Measurements from ENCODE around the gene FGF3. TPM values are rescaled to one million over a fixed set of nuclear protein-coding genes. Genes with fewer than 3 reads are reported as not detected.

Gene FGF3
- total RNA-seq, 5 donors from 2014 or later (not counting 1 experiment from before 2014, with no cell fraction given): not detected

DNA sequence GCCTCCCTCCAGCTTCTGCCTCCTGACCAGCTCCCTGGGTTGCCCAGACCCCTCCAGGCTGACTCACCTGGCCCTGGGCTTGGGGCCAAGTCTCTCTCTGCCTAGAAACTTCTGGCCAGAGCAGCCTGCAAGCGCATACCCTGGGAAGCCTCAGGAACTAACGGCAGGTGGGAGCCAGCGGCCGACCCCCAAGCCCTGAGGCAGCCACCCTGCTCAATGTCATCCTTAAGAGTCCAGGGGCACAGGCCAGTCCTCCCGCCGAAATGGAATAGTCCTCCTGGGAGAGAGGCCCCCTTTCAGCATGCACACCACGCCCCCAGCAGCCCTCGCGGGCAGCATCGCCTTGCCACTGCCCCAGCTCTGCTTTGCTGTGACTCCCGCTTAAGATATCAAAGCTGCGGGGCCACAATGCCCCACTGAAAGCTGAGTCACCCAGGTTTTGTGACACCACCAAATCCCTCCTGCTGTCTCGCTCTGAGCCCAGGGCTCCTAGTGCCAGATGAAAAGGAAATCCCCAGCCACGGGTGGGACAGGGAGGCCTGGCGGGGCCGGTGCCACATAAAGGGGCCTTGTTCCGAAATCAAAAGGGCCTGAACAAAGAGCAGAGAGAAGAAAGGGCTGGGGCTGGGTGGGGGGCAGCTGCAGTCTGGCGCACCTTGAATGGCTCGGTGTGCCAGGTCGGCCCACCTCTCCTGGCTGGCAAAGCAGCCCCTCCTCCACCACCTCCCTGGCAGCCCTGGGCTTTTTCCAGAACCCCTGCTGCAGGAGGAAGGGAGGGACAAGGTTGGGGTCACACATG lies 21.4 kb upstream of the FGF3 start:
- 73% methylated on average over 10 of the region's 20 CpGs for WGBS (ENCODE audit: insufficient coverage)
- ATAC-seq (replicated peaks in 1 of 4): no peak
- DNase-seq: peak in 1 of 35 experiments; percentile 15
- Histone ChIP-seq H3K27me3 (replicated peaks in 1 of 2; ENCODE audit: control insufficient read depth in 2 of 2, extremely low read depth in 1 of 2, insufficient read depth in 2 of 2, low read length in 1 of 2) (peaks cover 0 to 45% of the 10 kb centered on the region in 2 experiments), H3K4me1 (ENCODE audit: control insufficient read depth in 1 of 2, extremely low read depth in 1 of 2, insufficient read depth in 2 of 2, low read length in 2 of 2) (peaks cover 0 to under 1% of the 10 kb centered on the region in 2 experiments), H3K36me3 (ENCODE audit: control insufficient read depth in 2 of 2, extremely low read depth in 1 of 2, insufficient read depth in 1 of 2, low read length in 1 of 2) (no peaks in the 10 kb centered on the region), H3K9me3 (no peaks in the 10 kb centered on the region), H3K4me3 (ENCODE audit: control insufficient read depth in 1 of 2, extremely low read depth in 1 of 2, low read length in 1 of 2) (no peak overlapping the region), H3K27ac (ENCODE audit: low read length) (no peak overlapping the region)
- Mint-ChIP-seq H3K27me3 (peaks cover 19 to 27% of the 10 kb centered on the region in 2 donors), H3K4me1 (peaks cover 0 to 6% (median 0%) of the 10 kb centered on the region in 3 donors), H3K9me3 (no peaks in the 10 kb centered on the region), H3K4me3 (no peak overlapping the region), H3K36me3 (no peaks in the 10 kb centered on the region), H3K27ac (no peak overlapping the region)
- ChIA-PET POLR2A (no interaction called here), CTCF (no interaction called here)

DNA sequence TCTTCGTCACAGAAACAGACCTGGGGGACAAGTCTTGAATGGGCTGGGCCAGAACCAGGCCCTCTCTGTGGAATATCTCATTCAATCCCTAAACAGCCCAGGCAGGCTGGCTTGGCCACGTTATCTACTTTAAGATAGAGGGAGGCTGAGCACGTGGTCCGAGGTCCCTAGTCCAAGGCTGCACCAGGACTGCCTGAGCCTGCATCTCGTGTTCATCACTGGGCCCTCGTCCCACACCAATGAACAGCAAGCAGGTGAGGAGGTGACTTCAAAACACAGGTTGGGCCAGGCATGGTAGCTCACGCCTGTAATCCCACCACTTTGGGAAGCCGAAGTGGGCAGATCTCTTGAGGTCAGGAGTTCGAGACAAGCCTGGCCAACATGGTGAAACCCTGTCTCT lies 20.3 kb upstream of the FGF3 start:
- ATAC-seq (replicated peaks in 1 of 4) (no peak), DNase-seq (peak in 1 of 35 experiments; percentile 18)
- H3K36me3 Mint-ChIP-seq: no peaks in the 10 kb centered on the region
- H3K27me3 Mint-ChIP-seq: peaks cover 23 to 38% of the 10 kb centered on the region in 2 donors
- H3K27ac ChIP-seq (ENCODE audit: low read length): no peak overlapping the region
- H3K27me3 ChIP-seq (replicated peaks in 1 of 2; ENCODE audit: control insufficient read depth in 2 of 2, extremely low read depth in 1 of 2, insufficient read depth in 2 of 2, low read length in 1 of 2): peaks cover 3 to 56% of the 10 kb centered on the region in 2 experiments
- H3K4me3 ChIP-seq (ENCODE audit: control insufficient read depth in 1 of 2, extremely low read depth in 1 of 2, low read length in 1 of 2): no peak overlapping the region
- ChIA-PET CTCF (no interaction called here), POLR2A (no interaction called here)
- H3K27ac Mint-ChIP-seq: no peak overlapping the region
- H3K4me3 Mint-ChIP-seq: no peak overlapping the region
- WGBS (ENCODE audit: insufficient coverage): 83% methylated on average over 7 of the region's 9 CpGs
- H3K9me3 ChIP-seq: no peaks in the 10 kb centered on the region
- H3K4me1 Mint-ChIP-seq: peaks cover 0 to 12% (median 5%) of the 10 kb centered on the region in 3 donors
- no peaks in the 10 kb centered on the region for H3K36me3 ChIP-seq (ENCODE audit: control insufficient read depth in 2 of 2, extremely low read depth in 1 of 2, insufficient read depth in 1 of 2, low read length in 1 of 2)
- H3K9me3 Mint-ChIP-seq: no peaks in the 10 kb centered on the region
- H3K4me1 ChIP-seq (ENCODE audit: control insufficient read depth in 1 of 2, extremely low read depth in 1 of 2, insufficient read depth in 2 of 2, low read length in 2 of 2): peaks cover 0 to 8% of the 10 kb centered on the region in 2 experiments

DNA sequence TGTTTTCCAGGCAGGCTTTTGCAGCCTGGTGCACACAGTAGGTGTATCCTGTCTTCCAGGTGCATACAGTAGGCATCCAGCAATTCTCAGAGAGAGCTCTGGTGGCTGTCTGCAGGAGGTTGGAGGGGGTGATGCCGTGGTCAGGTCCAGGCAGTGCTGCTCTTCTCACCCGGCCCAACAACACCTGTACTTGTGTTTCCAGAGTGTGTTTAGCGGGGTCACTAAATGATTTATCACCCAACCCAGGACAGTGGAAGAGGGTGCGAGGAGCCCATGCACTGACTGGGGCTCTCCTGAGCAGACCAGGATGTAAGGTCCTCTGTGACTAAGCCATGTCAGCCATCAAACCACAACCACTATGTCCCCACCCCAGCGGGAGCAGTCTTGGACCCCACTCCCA lies 18.6 kb upstream of the FGF3 start:
- peak in 1 of 35 experiments; percentile 1 for DNase-seq
- no peaks in the 10 kb centered on the region for H3K9me3 Mint-ChIP-seq
- WGBS (ENCODE audit: insufficient coverage): 55% methylated on average over 2 of the region's 5 CpGs
- H3K4me3 ChIP-seq (ENCODE audit: control insufficient read depth in 1 of 2, extremely low read depth in 1 of 2, low read length in 1 of 2): no peak overlapping the region
- no peaks in the 10 kb centered on the region for H3K36me3 ChIP-seq (ENCODE audit: control insufficient read depth in 2 of 2, extremely low read depth in 1 of 2, insufficient read depth in 1 of 2, low read length in 1 of 2)
- no peaks in the 10 kb centered on the region for H3K9me3 ChIP-seq
- no peak for ATAC-seq (replicated peaks in 1 of 4)
- H3K4me1 Mint-ChIP-seq: peaks cover 0 to 12% (median 5%) of the 10 kb centered on the region in 3 donors
- H3K36me3 Mint-ChIP-seq: no peaks in the 10 kb centered on the region
- no peak overlapping the region for H3K27ac Mint-ChIP-seq
- H3K27me3 ChIP-seq (replicated peaks in 1 of 2; ENCODE audit: control insufficient read depth in 2 of 2, extremely low read depth in 1 of 2, insufficient read depth in 2 of 2, low read length in 1 of 2): peaks cover 7 to 68% of the 10 kb centered on the region in 2 experiments
- ChIA-PET CTCF (no interaction called here), POLR2A (no interaction called here)
- H3K4me1 ChIP-seq (ENCODE audit: control insufficient read depth in 1 of 2, extremely low read depth in 1 of 2, insufficient read depth in 2 of 2, low read length in 2 of 2): peaks cover 0 to 8% of the 10 kb centered on the region in 2 experiments
- no peak overlapping the region for H3K4me3 Mint-ChIP-seq
- no peak overlapping the region for H3K27ac ChIP-seq (ENCODE audit: low read length)
- H3K27me3 Mint-ChIP-seq: peaks cover 31 to 55% of the 10 kb centered on the region in 2 donors

DNA sequence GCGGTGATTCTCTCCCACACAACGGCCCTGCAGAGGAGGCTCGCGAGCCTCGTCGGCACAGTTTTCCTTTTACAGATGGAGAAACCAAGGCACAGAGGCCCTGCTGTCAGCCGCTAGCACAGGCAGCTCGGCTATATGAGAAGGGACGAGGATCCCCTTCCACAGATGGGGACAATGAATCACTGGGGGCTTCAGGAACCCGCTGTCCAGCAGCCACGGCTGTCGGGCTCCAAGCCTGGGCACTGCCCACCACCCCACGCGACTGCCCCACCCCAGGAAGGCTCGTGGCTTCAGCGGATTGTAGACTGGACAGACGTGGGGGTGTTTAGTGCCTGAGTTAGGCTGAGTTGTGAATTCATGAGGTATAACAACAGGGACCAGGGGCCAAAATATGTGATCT lies 17.2 kb upstream of the FGF3 start:
- no peak overlapping the region for H3K27ac ChIP-seq (ENCODE audit: low read length)
- Mint-ChIP-seq H3K27ac (no peak overlapping the region), H3K27me3 (peaks cover 34 to 62% of the 10 kb centered on the region in 2 donors), H3K36me3 (no peaks in the 10 kb centered on the region), H3K4me3 (no peak overlapping the region), H3K9me3 (no peaks in the 10 kb centered on the region), H3K4me1 (peaks cover 0 to 12% (median 5%) of the 10 kb centered on the region in 3 donors)
- no peak overlapping the region for H3K4me3 ChIP-seq (ENCODE audit: control insufficient read depth in 1 of 2, extremely low read depth in 1 of 2, low read length in 1 of 2)
- no peaks in the 10 kb centered on the region for H3K36me3 ChIP-seq (ENCODE audit: control insufficient read depth in 2 of 2, extremely low read depth in 1 of 2, insufficient read depth in 1 of 2, low read length in 1 of 2)
- H3K4me1 ChIP-seq (ENCODE audit: control insufficient read depth in 1 of 2, extremely low read depth in 1 of 2, insufficient read depth in 2 of 2, low read length in 2 of 2): peaks cover 0 to 8% of the 10 kb centered on the region in 2 experiments
- 90% methylated on average over 15 of the region's 17 CpGs for WGBS (ENCODE audit: insufficient coverage)
- peaks cover 9 to 72% of the 10 kb centered on the region in 2 experiments for H3K27me3 ChIP-seq (replicated peaks in 1 of 2; ENCODE audit: control insufficient read depth in 2 of 2, extremely low read depth in 1 of 2, insufficient read depth in 2 of 2, low read length in 1 of 2)
- DNase-seq (peak in 1 of 35 experiments; percentile 17), ATAC-seq (replicated peaks in 1 of 4) (no peak)
- no peaks in the 10 kb centered on the region for H3K9me3 ChIP-seq
- POLR2A ChIA-PET: no interaction called here
- CTCF ChIA-PET: no interaction called here

DNA sequence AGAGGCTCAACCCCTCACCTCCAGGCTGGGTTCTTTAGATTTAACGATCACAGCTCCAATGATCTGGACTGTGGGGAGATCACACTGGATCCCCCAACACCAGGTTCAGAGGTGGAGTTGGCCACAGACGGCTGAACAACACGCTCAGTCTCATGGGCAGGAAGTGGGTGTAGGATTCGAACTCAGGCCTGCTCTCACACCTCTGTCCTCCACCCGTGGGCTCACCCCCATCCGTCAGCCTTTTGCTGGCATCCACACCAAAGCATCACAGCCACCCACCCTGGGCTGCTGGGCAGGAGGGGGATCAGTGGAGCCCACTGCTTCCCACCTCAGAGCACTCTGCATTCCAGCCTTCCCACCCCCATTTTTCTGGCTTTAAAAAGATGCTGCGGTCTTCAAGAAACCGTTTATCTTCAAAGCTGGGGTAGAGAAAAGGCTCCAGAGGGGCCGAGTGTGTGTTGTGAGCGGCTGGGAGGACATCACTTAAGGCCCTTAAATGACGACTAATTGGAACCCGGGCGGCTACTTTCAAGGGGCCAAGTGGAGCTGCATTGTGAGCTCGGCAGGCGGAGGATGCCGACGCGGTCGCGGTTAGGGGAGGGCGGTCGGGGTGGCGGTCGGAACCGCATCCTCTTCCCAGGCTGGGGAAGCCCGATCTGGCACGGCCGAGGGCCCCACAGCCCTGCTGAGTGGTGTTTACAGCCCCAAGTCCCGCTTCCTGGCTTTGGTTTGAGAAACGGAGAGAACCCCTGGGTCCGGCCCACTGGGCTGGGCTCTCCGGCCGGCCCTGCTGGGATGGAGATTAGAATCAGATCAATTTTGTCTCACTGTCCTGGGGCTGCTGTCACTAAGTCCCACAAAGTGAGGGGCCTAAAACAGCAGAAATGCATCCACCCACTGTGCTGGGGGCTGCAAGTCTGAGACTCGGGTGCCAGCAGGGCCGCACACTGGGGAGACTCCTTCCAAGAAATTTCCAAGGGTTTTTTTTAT lies 15.9 kb upstream of the FGF3 start:
- ChIA-PET POLR2A (no interaction called here), CTCF (no interaction called here)
- no peaks in the 10 kb centered on the region for H3K36me3 ChIP-seq (ENCODE audit: control insufficient read depth in 2 of 2, extremely low read depth in 1 of 2, insufficient read depth in 1 of 2, low read length in 1 of 2)
- H3K4me3 ChIP-seq (ENCODE audit: control insufficient read depth in 1 of 2, extremely low read depth in 1 of 2, low read length in 1 of 2): no peak overlapping the region
- Mint-ChIP-seq H3K27ac (no peak overlapping the region), H3K4me3 (no peak overlapping the region), H3K27me3 (peaks cover 30 to 58% of the 10 kb centered on the region in 2 donors), H3K4me1 (peaks cover 0 to 12% (median 5%) of the 10 kb centered on the region in 3 donors), H3K36me3 (no peaks in the 10 kb centered on the region), H3K9me3 (no peaks in the 10 kb centered on the region)
- H3K4me1 ChIP-seq (ENCODE audit: control insufficient read depth in 1 of 2, extremely low read depth in 1 of 2, insufficient read depth in 2 of 2, low read length in 2 of 2): peaks cover 0 to 8% of the 10 kb centered on the region in 2 experiments
- peak in 1 of 35 experiments; percentile 12 for DNase-seq
- H3K9me3 ChIP-seq: no peaks in the 10 kb centered on the region
- H3K27ac ChIP-seq (ENCODE audit: low read length): no peak overlapping the region
- ATAC-seq (replicated peaks in 1 of 4): no peak
- 9% methylated on average over 25 of the region's 35 CpGs for WGBS (ENCODE audit: insufficient coverage)
- peaks cover 9 to 73% of the 10 kb centered on the region in 2 experiments for H3K27me3 ChIP-seq (replicated peaks in 1 of 2; ENCODE audit: control insufficient read depth in 2 of 2, extremely low read depth in 1 of 2, insufficient read depth in 2 of 2, low read length in 1 of 2)

DNA sequence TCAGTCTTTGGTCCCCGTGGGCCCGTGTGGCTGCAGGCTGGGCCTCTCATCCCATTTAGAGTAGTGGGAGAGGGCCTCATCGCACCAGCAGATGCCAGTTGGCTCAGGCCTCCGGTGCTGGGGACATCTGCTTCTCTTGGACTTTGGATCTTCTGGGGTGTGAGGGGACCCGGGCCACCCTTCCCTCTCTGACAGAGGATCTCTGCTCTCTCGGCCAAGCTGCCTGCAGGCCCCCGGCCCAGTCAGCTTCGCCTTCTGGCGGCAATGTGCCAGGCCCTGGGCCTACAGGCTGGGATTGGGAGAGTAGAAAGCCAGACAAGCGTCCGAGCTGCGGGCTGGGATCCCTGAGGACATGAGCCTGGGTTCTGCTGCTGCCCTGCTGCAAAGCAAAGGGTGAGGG lies 15.0 kb upstream of the FGF3 start:
- peaks cover 30 to 58% of the 10 kb centered on the region in 2 donors for H3K27me3 Mint-ChIP-seq
- no peaks in the 10 kb centered on the region for H3K36me3 ChIP-seq (ENCODE audit: control insufficient read depth in 2 of 2, extremely low read depth in 1 of 2, insufficient read depth in 1 of 2, low read length in 1 of 2)
- ATAC-seq (replicated peaks in 1 of 4): no peak
- H3K36me3 Mint-ChIP-seq: no peaks in the 10 kb centered on the region
- H3K4me1 Mint-ChIP-seq: peaks cover 0 to 12% (median 5%) of the 10 kb centered on the region in 3 donors
- no peak overlapping the region for H3K27ac ChIP-seq (ENCODE audit: low read length)
- peaks cover 0 to 8% of the 10 kb centered on the region in 2 experiments for H3K4me1 ChIP-seq (ENCODE audit: control insufficient read depth in 1 of 2, extremely low read depth in 1 of 2, insufficient read depth in 2 of 2, low read length in 2 of 2)
- peak in 1 of 35 experiments; percentile 16 for DNase-seq
- 100% methylated on average over 4 of the region's 12 CpGs for WGBS (ENCODE audit: insufficient coverage)
- no peaks in the 10 kb centered on the region for H3K9me3 Mint-ChIP-seq
- POLR2A ChIA-PET: no interaction called here
- H3K27ac Mint-ChIP-seq: no peak overlapping the region
- H3K4me3 Mint-ChIP-seq: no peak overlapping the region
- peaks cover 9 to 67% of the 10 kb centered on the region in 2 experiments for H3K27me3 ChIP-seq (replicated peaks in 1 of 2; ENCODE audit: control insufficient read depth in 2 of 2, extremely low read depth in 1 of 2, insufficient read depth in 2 of 2, low read length in 1 of 2)
- no peak overlapping the region for H3K4me3 ChIP-seq (ENCODE audit: control insufficient read depth in 1 of 2, extremely low read depth in 1 of 2, low read length in 1 of 2)
- no peaks in the 10 kb centered on the region for H3K9me3 ChIP-seq
- CTCF ChIA-PET: no interaction called here

All from T-cell (primary cell).